Keratinocyte (primary cell): ENCODE results near the gene MEGF11. TPM values are rescaled to one million over a fixed set of nuclear protein-coding genes. Genes with fewer than 3 reads are reported as not detected.

ENCODE experiments used
- DNase-seq: peaks from one replicate; pipeline ENCODE4 v3.0.0-alpha.2; 2011; ENCODE audit warnings: low read depth, missing footprints, low spot score
- FAIRE-seq: peaks from 2 replicates; lab custom pipeline; 2011; peaks lifted over from hg19 to GRCh38; lab: Jason Lieb, UNC
- H2AFZ ChIP-seq: 2 replicates; pipeline ENCODE4 v1.6.0; 2012; ENCODE audit warnings: low read length, control low read depth, inconsistent platforms; ENCODE audit not compliant: control insufficient read depth
- H3K27ac ChIP-seq: 2 replicates; pipeline ENCODE4 v1.5.1; 2011; ENCODE audit warnings: low read length; ENCODE audit not compliant: control insufficient read depth, insufficient read depth
- H3K27me3 ChIP-seq: 3 replicates; pipeline ENCODE4 v1.6.0; 2011; ENCODE audit warnings: low read length; ENCODE audit not compliant: control insufficient read depth, insufficient read depth; ENCODE audit errors: extremely low read depth
- H3K36me3 ChIP-seq, 2 experiments: 2 replicates in 1 of 2; 3 replicates in 1 of 2; pipeline ENCODE4 v1.5.1; 2011; ENCODE audit warnings: low read length in 2 of 2, mild to moderate bottlenecking in 1 of 2; ENCODE audit not compliant: control insufficient read depth in 2 of 2, insufficient read depth in 2 of 2; ENCODE audit errors: extremely low read depth in 1 of 2
- H3K4me1 ChIP-seq: 3 replicates; pipeline ENCODE4 v1.5.1; 2011; ENCODE audit warnings: low read length; ENCODE audit not compliant: control insufficient read depth, insufficient read depth; ENCODE audit errors: extremely low read depth
- H3K4me2 ChIP-seq: 3 replicates; pipeline ENCODE4 v1.6.0; 2011; ENCODE audit warnings: low read depth, low read length; ENCODE audit not compliant: control insufficient read depth, insufficient read depth; ENCODE audit errors: extremely low read depth
- H3K4me3 ChIP-seq, 3 experiments: fragments of 200-600 bp in 1 of 3; sonication (generic) in 1 of 3; 2 replicates in 2 of 3; 3 replicates in 1 of 3; pipeline ENCODE4 v1.5.1; 2011 to 2016; ENCODE audit warnings: low read length in 3 of 3, mild to moderate bottlenecking in 3 of 3, control low read depth in 2 of 3, inconsistent platforms in 1 of 3, low read depth in 1 of 3, mixed read lengths in 1 of 3, mixed run types in 1 of 3, moderate library complexity in 1 of 3; ENCODE audit not compliant: control insufficient read depth in 2 of 3, insufficient read depth in 2 of 3; ENCODE audit errors: extremely low read depth in 1 of 3
- H3K79me2 ChIP-seq: 2 replicates; pipeline ENCODE4 v1.6.0; 2012; ENCODE audit warnings: low read length; ENCODE audit not compliant: control insufficient read depth, insufficient read depth
- H3K9ac ChIP-seq: 3 replicates; pipeline ENCODE4 v1.6.0; 2011; ENCODE audit warnings: low read length; ENCODE audit not compliant: control insufficient read depth, insufficient read depth; ENCODE audit errors: extremely low read depth
- H3K9me1 ChIP-seq: 3 replicates; pipeline ENCODE4 v1.6.0; 2011; ENCODE audit warnings: low read length; ENCODE audit not compliant: control insufficient read depth, insufficient read depth; ENCODE audit errors: extremely low read depth
- H3K9me3 ChIP-seq: 2 replicates; pipeline ENCODE4 v1.5.1; 2012; ENCODE audit warnings: low read depth, low read length; ENCODE audit not compliant: control insufficient read depth
- H4K20me1 ChIP-seq: 3 replicates; pipeline ENCODE4 v1.6.0; 2011; ENCODE audit warnings: low read length; ENCODE audit not compliant: control insufficient read depth, insufficient read depth; ENCODE audit errors: extremely low read depth
- CTCF ChIP-seq, 3 experiments: IDR thresholded peaks in 1 of 3; conservative IDR thresholded peaks in 1 of 3; optimal IDR thresholded peaks in 1 of 3; 2 replicates in 2 of 3; 3 replicates in 1 of 3; pipeline versions ENCODE3 to v1.5.1; 2011; ENCODE audit warnings: low read length in 3 of 3, mild to moderate bottlenecking in 3 of 3, moderate library complexity in 2 of 3, control low read depth in 1 of 3, inconsistent platforms in 1 of 3; ENCODE audit not compliant: insufficient read depth in 2 of 3; ENCODE audit errors: extremely low read depth in 1 of 3
- EZH2 ChIP-seq: IDR thresholded peaks from one replicate; pipeline ENCODE4 v1.6.1; 2012; ENCODE audit warnings: inconsistent platforms, mild to moderate bottlenecking, low read length, moderate library complexity
- dilution Hi-C: fragments of 300-500 bp; cut with MboI; formaldehyde crosslinking; loops from one replicate; pipeline ENCODE4 v1.7.0; 2020; ENCODE audit warnings: low sequenced_read_pairs; ENCODE audit not compliant: extremely low pct_ligation_motif_present
- polyA plus RNA-seq, 5 experiments: library from polyadenylated mRNA; depleted of rRNA in 3 of 5; stranded (reverse) in 3 of 5; stranded (forward) in 1 of 5; unstranded in 1 of 5; fragments of >200 nt; gene quantifications; 1 replicate in 1 of 5; 2 replicates in 3 of 5; 3 replicates in 1 of 5; pipeline versions ENCODE4 v1.2.1 to v1.2.3, GENCODE V29; 2011 to 2012; ENCODE audit warnings: missing spikeins in 2 of 5, low read depth in 1 of 5, low replicate concordance in 1 of 5

The MEGF11 gene
- polyA plus RNA-seq, 1 donor (not counting 4 experiments of a cell fraction or from before 2014, with no cell fraction given), result not detected

GRCh38 chr15:66142285-66142684, 111.3 kb downstream of the MEGF11 start:
- H3K9ac ChIP-seq, result no peak overlapping the region
- H3K9me3 ChIP-seq, result no peaks in the 10 kb centered on the region
- DNase-seq (no peak), FAIRE-seq (no peak)
- H3K27me3 ChIP-seq, result peaks cover 12% of the 10 kb centered on the region
- dilution Hi-C loops, result no loop called here
- no peaks in the 10 kb centered on the region for H3K36me3 ChIP-seq
- H3K27ac ChIP-seq, result no peak overlapping the region
- no peak for TF ChIP-seq CTCF (optimal IDR thresholded peaks at IDR 0.05 in 1 of 3, IDR thresholded peaks at IDR 0.05 in 1 of 3, conservative IDR thresholded peaks at IDR 0.05 in 1 of 3; ENCODE audit: extremely low read depth in 1 of 3, insufficient read depth in 2 of 3, low read length in 3 of 3)
- no peak for TF ChIP-seq EZH2
- H4K20me1 ChIP-seq, result no peaks in the 10 kb centered on the region
- H3K79me2 ChIP-seq, result no peaks in the 10 kb centered on the region
- H3K4me1 ChIP-seq, result no peaks in the 10 kb centered on the region
- H3K4me2 ChIP-seq, result no peak overlapping the region
- no peak overlapping the region for H3K4me3 ChIP-seq
- no peaks in the 10 kb centered on the region for H3K9me1 ChIP-seq
- no peak overlapping the region for H2AFZ ChIP-seq

- no peak overlapping the region for H3K4me3 ChIP-seq
Observed at GRCh38 chr15:66139591-66140207, 113.9 kb downstream of the MEGF11 start.

More at GRCh38 chr15:66139591-66140207, 113.9 kb downstream of the MEGF11 start:
- no peaks in the 10 kb centered on the region for H3K36me3 ChIP-seq
- H3K27ac ChIP-seq, result no peak overlapping the region
- dilution Hi-C loops, result no loop called here
- H3K79me2 ChIP-seq, result no peaks in the 10 kb centered on the region
- TF ChIP-seq CTCF (optimal IDR thresholded peaks at IDR 0.05 in 1 of 3, IDR thresholded peaks at IDR 0.05 in 1 of 3, conservative IDR thresholded peaks at IDR 0.05 in 1 of 3; ENCODE audit: extremely low read depth in 1 of 3, insufficient read depth in 2 of 3, low read length in 3 of 3) (no peak), EZH2 (no peak)
- no peak overlapping the region for H3K9ac ChIP-seq
- FAIRE-seq (no peak), DNase-seq (no peak)
- no peaks in the 10 kb centered on the region for H3K9me3 ChIP-seq
- no peak overlapping the region for H2AFZ ChIP-seq
- H3K9me1 ChIP-seq, result no peaks in the 10 kb centered on the region
- peaks cover 12% of the 10 kb centered on the region for H3K27me3 ChIP-seq
- H3K4me2 ChIP-seq, result no peak overlapping the region
- no peaks in the 10 kb centered on the region for H4K20me1 ChIP-seq
- no peaks in the 10 kb centered on the region for H3K4me1 ChIP-seq
